Activated CD4-positive, alpha-beta T cell treated with anti-CD3 and anti-CD28 coated beads, Interleukin-2, Interleukin-4, amounts not matched to agents 100 ng/mL and 50 ng/mL, durations not matched to agents 16 hours and 8 hours (primary cell): ENCODE data around the gene ANKRD39.
A peak's percentile ranks its signal among the peaks of the same experiment; 100 is the strongest.
"Not testable (repeated sequence)": the region's sequence is repeated elsewhere in the genome, so short reads cannot be mapped to it uniquely, and the experiment has no call there.

ENCODE experiments used
- DNase-seq: peaks from one replicate; pipeline ENCODE4 v3.0.0-alpha.2; 2020; ENCODE audit warnings: low spot score

The ANKRD39 gene, protein sequence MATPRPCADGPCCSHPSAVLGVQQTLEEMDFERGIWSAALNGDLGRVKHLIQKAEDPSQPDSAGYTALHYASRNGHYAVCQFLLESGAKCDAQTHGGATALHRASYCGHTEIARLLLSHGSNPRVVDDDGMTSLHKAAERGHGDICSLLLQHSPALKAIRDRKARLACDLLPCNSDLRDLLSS

DNA sequence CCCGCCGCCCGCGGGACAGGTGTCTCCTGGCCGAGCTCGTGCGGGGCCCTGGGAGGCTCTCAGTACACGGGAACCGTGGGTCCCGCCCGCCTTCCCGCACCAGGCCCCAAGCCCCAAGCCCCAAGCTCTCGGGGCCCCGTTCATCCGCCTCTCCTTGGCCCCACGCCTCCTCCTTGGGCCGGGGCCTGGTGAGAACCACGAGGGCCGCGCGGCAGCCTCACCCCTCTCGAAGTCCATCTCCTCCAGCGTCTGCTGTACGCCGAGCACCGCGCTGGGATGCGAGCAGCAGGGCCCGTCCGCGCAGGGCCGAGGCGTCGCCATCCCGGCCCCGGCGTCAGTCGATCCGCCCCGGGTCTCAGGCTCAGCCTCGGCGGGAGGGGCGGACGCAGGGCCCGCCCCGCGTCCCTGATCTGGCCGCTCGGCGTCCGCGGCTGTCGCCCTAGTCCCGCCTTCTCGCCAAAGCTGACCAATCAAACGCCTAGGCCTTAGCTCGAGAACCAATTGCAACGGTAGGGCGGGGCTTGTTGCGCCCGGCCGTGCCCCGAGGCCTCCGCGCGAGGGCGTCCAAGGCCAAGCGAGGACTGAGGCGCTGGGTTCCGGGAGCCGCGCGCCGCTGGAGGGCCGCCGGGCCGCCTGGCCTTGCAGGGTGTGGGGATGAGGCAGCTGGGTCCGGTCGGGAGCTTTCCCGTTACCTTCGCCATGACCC lies at the start of gene ANKRD39:
Gene ANKRD39, minus strand, starts transcription at position 350 of the 706 bp plus-strand sequence. Its CDS starts 29 bp downstream, at position 321.
- peak; percentile 99 for DNase-seq

DNA sequence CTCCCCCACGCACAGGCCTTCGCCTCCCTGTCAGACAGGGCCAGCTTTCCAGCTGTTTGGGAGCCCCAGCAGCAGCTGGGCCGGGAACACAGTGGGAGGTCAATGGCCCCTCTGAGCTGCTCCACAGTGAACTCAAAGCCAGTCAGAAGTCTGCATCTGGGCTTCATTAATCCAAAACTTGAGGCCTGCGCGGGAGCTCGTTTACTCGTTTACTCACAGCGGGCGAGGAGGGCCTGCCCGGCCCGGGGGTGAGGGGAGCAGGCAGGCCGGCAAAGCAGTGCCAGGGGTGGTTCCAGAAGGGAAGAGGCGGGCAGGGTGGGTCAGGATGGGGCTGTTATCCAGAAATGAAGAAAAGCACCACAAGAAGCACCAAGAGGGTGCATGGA lies 48.9 kb upstream of the ANKRD39 start:
- DNase-seq, result no peak

DNA sequence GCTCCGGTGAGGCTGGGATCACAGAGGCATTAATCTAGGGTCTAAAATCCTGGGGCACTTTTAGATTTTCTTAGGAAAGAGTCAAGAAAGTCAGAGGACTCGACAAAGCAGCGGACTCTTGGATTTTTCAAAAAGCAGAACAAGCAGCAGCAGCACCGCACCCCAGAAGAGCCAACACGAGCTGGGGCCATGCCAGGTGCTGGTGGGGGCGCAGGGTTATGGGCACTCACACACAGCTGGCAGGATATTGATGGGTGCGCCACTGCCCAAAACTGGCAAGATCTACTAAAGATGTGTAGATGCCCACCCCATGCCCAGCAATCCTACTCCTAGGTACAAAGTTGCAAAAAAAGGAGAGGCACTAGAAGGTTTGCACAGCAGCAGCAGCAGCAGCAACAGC lies 46.0 kb upstream of the ANKRD39 start:
- no peak for DNase-seq

DNA sequence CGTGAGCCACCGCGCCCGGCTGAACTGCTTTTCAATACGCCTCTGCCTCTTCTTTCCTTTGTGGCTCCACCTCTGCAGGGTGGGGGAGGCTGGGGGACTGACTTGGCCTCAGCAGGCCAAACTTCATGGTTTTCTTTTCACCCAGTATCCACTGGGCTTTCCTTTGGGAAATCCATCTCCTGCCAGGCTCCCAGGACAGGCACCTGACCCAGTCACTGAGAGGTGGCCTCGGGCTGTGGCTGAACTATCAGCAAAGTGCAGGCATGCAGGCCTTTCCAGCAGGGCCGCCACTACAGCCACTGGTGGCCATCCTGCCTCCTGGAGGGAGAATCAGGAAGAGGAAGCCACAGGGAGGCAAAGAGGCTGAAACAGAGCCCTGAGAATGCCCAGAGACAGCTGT lies 45.5 kb upstream of the ANKRD39 start:
- no peak for DNase-seq

DNA sequence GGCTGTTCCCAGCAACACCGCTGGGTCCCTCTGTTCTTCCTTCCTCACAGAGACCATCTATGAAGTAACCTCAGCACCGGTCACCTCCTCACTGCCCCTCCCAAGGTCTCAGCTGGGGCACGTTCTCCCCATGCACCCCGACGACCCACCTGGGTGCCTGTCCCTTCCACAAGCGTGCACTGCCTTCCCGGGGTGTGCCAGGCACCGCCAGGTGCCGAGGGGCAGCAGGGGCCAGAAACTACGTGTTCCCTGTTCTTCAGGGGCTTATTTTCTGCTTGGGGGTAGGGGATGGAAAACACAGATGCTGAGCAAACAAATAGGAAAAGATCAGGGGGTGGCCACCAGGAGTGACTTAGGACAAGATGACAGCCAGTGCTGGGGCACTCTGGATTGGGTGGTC lies 42.4 kb upstream of the ANKRD39 start:
- DNase-seq, result no peak

DNA sequence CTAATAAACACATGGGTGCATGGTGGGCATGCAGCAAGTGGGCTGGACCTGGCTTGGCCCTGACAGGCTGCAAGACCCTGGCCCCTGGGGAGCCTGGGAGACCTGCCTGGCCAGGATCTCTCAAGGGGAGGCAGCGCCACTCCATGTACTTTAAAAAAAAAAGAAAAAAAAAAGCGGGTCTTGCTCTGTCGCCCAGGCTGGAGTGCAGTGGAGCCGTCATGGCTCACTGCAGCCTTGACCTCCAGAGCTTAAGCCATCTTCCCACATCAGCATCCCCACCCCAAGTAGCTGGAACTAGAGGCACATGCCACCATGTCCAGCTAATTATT lies 41.6 kb upstream of the ANKRD39 start:
- DNase-seq, result no peak

DNA sequence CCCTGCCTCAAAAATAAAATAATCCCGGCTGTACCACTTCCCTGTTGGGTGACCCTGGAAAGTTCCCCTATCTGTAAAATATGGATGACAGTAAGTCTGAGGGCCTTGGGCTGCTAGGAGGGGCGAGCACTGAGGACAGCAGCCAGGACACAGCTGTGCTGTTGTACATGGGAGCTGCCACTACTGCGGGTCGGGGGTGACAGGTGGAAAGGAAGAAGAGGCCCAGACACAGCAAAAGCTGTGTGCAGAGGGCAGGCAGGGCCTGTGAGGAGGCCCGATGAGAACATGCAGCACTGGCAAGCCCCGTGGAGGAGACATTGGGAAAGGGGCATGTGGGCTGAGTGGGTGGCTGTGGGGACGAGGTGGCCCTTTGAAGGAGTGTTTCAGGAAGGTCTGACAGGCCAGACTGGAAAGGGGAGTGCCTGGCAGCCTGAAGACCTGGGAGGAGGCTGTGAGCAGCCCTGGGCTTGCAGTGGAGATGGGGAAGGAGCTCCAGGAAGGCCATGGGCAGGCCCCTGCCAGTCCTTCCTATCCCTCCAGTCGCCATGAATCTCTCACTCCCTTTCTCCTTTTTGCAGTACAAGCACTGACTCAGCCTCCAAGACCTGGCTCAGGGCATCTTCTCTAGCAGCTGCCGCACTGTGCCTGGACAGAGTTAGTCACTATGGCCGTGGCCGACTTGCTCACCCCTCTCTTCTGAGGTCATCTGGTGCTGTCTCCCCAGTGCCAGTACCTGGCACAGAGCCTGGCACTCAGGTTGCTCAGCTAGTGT lies 41.0 kb upstream of the ANKRD39 start:
- no peak for DNase-seq

DNA sequence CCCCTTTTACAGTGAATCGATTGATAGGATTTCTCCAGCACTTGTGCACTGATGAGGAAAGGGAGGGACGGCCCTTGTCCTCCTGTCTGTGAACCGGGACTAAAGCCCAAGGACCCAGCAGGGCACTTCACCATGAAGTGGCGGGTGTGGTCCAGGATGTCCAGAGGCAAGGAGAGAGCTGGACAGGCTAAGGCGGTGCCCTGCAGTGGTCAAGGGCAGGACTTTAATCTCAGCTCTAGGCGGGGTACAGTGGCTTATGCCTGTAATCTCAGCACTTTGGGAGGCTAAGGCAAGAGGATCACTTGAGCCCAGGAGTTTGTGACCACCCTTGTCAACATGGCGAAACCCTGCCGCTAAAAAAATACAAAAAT lies 40.3 kb upstream of the ANKRD39 start:
- DNase-seq, result no peak

DNA sequence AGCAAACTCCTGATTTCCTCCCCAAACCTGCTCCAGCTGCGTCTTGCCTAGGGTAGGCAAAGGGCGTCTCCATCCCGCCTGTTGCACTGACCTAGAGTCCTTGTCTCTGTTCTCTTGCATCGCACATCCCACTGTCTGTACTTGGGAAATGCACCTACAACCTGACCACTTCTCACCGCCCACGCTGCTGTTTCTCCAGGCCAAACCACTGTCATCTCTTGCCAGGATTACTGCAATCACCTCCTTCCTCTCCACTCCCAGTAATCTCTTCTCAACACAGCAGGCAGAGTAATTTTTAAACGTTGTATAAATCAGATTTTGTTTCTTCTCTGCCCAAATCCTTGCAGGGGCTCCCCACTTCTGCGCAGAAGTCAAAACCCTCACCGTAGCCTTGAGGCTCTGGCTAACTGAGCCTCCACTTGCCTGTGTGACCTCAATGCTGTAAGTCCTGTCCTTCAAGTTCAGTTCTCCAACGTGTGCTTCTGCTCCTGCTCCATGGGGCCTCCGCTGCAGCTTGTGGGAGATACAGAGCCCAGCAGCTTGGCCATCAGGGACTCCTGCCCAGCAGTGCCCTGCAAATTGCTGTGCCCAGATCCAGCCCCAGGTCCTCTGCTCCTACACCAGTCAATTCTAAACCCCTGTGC lies 39.8 kb upstream of the ANKRD39 start:
- DNase-seq, result no peak

DNA sequence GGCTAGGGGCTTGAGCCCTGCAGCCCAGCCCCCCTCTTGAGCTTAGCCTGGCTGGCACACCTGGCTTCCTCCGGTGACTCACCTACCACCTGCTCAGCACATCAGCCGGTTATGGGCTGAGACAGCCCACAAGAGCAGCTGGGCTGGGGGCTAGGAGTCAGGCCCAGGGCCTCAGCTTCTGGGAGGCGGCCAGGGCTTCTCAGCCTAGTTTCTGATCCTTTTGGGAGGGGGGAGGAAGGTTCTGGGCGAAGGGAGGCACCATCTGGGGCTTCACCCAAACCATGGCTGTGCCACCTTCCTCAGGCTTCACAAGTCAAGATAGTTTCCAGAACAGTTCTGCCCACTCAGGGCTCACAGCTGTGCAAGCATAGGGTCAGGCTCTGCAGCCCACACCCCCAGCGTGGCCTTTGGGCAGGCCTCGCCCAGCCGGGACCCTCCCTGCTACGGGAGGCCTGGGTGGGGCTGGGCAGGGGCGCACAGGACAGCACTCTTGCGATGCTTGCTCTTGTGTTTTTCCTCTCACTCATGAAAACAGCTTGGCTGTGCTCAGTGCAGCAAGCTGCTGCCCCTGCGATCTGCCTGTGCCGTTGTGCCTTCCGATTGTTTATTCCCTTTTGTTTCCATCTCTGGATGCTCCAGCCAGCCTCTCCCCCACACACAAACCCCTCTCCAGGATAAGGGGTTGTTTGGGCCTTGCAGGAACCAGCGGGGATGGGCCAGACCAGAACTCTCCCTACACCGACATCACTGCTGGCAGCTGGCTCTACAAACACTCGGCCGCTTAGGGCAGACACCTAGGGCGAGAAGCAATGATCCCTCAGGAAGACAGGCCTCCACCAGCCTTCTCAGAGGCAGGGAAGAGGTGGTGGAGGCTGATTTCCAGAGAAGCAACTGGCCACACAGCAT lies 38.2 kb upstream of the ANKRD39 start:
- no peak for DNase-seq

DNA sequence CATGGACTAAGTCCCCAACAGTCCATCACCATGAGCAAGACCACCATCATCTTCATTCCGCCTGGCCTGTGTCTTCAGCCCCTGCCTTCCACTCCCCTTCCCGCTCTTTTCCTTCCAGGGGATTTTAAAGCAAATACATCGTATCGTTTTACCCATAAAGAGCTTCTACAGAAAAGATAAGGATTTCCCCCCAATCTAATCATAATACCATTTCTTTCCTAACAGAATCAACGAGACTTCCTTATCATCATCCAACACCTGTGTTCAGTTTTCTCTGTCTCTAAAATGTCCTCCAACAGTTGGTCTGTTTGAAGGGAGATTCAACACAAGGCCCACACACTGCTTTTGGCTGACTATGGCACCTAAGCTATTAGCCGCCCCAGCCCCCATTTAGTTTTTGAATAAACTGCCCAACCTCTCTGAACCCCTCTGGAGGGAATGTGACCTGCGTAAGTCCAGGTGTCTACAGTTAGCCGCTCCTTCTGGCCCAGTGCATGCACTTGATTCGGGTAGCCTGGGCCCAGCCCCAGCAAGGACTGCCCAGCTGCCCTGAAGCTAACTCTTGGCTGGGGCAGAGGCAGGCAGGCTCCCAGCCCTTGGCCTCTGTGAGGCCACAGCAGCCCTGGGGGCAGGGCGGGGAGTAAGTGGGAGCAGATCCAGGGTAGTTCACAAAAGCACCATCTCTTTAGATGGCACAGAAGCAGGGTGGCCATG lies 37.4 kb upstream of the ANKRD39 start:
- no peak for DNase-seq

DNA sequence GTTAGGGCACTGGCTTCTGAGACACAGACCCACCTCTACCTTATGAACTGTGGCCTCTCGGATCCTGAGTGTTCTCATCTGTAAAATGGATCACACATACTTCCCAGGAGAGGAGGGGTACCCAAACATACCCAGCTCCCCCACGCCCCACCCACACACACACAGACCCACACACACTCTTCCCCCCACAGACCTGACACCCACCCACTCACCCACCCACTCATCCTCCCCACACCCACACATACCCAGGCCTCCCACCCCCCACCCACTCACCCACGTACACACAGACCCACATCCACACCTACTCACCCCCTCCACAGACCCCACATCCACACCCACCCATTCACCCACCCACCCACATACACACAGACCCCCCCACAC lies 36.3 kb upstream of the ANKRD39 start:
- no peak for DNase-seq

DNA sequence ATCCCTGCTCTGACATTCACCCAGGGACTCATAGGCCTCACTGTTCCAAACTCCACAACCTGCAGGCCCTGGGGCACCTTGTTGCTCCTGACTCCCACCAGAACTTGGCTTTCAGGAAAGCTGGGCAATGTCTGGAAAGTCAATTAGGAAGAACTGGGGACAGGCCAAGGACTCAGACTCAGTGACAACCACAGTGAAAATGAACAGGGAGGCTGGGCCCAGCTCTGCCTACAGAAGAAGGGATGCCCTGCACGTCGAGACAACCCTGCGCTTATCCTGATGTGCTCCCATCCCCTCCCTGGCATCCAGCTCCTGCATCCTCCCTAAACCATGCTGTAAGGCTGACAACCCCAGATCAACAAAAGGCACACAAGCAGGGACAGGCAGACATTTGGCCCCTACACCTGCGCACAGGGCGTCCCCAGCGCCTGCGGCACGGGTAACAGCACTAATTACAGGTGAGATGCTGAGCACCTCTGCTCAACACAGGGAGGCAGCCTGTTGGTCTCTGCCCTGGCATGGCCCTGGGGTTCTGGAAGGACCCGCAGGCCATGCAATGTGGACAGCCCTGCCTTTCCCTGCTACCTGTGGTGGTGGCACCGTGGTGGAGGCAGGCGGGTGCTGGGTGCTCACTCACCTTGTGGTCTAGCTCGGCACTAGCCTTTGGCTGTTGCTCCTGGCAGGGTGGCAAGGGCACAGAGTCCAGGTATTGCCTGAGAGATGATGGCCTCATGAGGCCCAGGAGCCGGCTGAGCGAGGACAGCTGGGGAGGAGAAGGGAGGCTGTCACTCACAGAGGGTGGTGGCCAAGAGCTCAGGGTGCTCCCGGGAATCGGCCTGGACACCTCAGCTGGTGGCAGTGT lies 35.7 kb upstream of the ANKRD39 start:
- DNase-seq, result no peak

DNA sequence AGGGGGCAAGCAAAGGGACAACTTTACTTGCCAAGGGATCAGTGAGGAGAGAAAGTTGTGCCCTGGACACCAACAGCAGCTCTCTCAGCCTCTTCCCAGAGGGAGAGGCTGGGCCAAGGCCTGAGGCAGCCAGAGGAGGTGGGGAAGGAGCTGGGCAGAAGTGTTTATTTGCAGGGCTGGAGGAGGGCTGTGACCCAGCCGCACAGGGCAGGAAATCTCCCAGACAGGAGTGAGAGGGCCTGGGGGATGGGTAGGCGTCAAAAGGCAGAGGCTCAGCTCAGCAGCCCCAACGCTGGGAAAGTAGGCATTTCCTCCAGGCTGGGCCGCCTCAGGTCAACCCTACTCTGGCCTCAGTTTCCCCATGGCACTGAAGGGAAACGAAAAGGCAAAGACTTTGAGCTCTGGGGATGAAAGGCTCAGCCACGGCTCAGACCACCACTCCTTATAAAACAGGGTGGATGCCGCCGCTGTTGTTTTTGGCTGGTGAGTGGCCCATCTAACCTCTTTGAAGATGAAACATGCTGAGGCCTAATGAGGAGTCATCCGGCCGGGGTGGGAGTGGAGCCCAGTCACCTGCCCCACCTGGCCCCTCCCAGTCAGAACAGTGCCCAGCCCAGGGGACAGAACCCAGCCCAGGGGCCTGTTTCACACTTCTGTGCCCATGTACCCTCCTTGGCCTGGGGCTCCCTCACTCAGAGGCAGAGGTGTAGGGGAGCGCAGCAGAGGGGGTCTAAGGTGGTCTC lies 33.9 kb upstream of the ANKRD39 start:
- no peak for DNase-seq

DNA sequence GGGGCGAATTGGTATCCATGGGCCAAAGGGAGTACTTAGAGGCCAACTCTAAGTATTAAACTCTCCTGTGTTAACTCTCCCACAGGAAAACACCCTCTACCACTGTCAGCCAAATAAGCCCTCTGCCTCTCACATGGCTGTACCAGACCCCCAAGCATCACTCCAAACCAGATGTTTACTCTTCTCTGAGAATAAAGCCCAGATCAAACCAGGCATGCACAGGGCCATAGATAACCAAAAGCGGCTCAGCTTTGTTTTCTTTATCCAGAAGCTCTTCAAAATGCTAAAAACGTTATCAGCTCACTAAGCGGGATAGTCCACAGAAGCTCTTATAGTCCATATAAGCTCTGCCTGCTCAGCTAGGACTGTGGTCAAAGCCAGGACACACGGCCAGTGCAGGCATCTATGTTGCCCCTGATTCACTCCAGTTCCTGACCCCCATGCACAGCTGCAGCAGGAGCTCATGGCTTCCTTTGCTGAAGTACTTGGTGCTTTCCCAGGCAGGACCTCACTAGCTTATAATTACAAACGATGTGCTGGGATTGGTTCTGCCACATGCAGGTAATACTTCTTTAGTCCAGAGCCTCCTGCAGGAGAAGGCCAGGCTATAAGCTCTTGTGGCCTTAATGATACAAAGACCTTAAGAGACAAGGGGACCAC lies 33.0 kb upstream of the ANKRD39 start:
- DNase-seq, result no peak

DNA sequence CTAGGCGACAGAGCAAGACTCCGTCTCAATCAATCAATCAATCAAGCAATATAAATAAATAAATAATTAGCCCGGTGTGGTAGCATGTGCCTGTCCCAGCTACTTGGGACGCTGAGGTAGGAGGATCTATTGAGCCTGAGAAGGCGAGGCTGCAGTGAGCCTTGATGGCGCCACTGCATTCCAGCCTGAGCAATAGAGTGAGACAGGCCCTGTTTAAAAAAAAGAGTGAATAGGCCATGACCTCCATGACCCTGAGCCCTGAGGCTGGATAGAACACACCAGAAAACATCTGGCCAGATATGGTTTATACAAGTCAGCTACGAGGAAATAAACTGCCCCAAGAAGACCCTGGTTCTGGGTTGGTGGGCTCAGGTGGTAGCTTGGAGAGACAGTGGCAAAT lies 32.4 kb upstream of the ANKRD39 start:
- no peak for DNase-seq

DNA sequence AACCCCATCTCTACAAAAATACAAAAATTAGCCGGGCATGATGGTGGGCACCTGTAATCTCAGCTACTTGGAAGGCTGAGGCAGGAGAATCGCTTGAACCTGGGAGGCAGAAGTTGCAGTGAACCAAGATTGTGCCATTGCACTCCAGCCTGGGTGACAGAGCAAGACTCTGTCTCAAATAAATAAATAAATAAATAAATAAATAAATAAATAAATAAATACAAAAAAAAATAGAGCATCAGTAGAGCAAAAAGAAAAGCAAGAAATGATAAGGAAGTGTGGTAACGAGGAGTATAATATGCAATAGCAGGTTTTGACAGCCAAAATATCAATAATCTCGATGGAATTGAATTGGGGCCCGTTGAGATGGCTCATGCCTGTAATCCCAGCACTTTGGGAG lies 31.7 kb upstream of the ANKRD39 start:
- not testable (repeated sequence) for DNase-seq

DNA sequence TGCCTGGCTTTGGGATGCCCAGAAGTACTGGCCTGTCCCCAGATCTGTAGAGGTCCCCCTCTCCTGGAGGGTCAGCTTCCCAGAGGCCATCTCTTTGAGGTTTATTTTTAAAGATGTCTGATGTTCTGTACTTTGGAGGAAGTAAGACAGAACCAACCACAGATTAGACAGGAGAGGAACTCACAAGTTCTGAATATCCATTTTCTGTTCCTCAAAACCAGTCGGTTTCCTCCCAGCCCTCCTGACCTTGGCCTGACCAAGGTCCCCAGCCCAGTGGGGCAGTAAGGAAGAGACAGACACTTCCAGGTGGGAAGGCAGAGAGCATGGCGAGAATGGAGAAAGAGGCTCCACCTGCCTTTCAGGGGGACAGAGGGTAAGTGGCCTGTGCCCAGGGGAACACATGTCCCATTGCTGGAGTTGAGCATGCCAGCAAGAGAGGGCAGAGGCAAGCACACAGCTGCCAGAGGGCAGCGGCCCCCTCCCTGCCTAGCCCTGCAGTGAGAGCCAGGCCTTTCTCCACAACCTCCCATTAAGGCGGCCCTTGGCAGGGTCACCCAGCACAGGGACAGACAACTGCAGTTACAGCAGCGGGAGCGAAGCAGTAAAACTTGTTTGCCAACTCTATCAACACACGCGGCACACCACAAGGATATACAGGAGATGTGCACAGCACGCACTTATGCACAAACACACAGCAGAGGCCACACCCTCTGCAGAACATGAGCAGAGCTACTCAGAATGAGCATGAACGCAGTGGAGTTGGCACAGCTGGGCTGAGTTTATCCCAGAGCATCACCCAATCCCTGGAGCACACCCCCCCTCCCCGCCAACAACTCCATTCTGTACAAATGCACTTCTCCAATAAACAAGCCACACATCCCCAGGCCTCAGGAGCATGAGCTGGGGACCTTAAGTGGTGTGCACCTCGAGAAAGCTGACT lies 30.5 kb upstream of the ANKRD39 start:
- DNase-seq, result no peak
